NCI-H1092 (cell line): Measurements from ENCODE around the gene VDR.
"Not testable (repeated sequence)": the region's sequence is repeated elsewhere in the genome, so short reads cannot be mapped to it uniquely, and the experiment has no call there.

Source experiments
- DNase-seq: peaks from one replicate; lab custom pipeline; 2025; lab: John Stamatoyannopoulos, UW

VDR gene

GRCh38 chr12:47812797-47813510, 91.8 kb downstream of the VDR start:
- no peak for DNase-seq

- no peak for DNase-seq
Observed at GRCh38 chr12:47811581-47812484, 93.0 kb downstream of the VDR start.

GRCh38 chr12:47811072-47811396, 93.8 kb downstream of the VDR start:
- DNase-seq: no peak

GRCh38 chr12:47809518-47809917, 95.3 kb downstream of the VDR start:
- DNase-seq: not testable (repeated sequence)

- no peak for DNase-seq
Observed at GRCh38 chr12:47808574-47809365, 96.0 kb downstream of the VDR start.

- no peak for DNase-seq
Observed at GRCh38 chr12:47808050-47808449, 96.7 kb downstream of the VDR start.

GRCh38 chr12:47807338-47807737, 97.5 kb downstream of the VDR start:
- DNase-seq: no peak

- DNase-seq: no peak
Observed at GRCh38 chr12:47805417-47805816, 99.4 kb downstream of the VDR start.

- no peak for DNase-seq
Observed at GRCh38 chr12:47804171-47804570, 100.6 kb downstream of the VDR start.

- DNase-seq: no peak
Observed at GRCh38 chr12:47803191-47803875, 101.5 kb downstream of the VDR start.

- no peak for DNase-seq
Observed at GRCh38 chr12:47802312-47802711, 102.5 kb downstream of the VDR start.

GRCh38 chr12:47801904-47802246, 102.9 kb downstream of the VDR start:
- DNase-seq: no peak

GRCh38 chr12:47801170-47801903, 103.5 kb downstream of the VDR start:
- no peak for DNase-seq

- DNase-seq: no peak
Observed at GRCh38 chr12:47800582-47800981, 104.2 kb downstream of the VDR start.

GRCh38 chr12:47799357-47799955, 105.3 kb downstream of the VDR start:
- no peak for DNase-seq

GRCh38 chr12:47798382-47798948, 106.3 kb downstream of the VDR start:
- no peak for DNase-seq

- DNase-seq: peak; percentile 54
Observed at GRCh38 chr12:47797441-47797840, 107.4 kb downstream of the VDR start.

GRCh38 chr12:47795814-47796411, 108.9 kb downstream of the VDR start:
- DNase-seq: no peak

GRCh38 chr12:47795121-47795813, 109.5 kb downstream of the VDR start:
- DNase-seq: no peak

- DNase-seq: no peak
Observed at GRCh38 chr12:47794679-47795078, 110.1 kb downstream of the VDR start.
